Smooth muscle cell of the brain vasculature (primary cell): Measurements from ENCODE around the gene NUDT22.

Source experiments
- DNase-seq: peaks from one replicate; pipeline ENCODE4 v3.0.0-alpha.2; 2012; ENCODE audit warnings: low read depth, low spot score

Gene NUDT22

GRCh38 chr11:64227405-64227956 is 1.4 kb downstream of the NUDT22 start:
- no peak for DNase-seq

GRCh38 chr11:64229090-64229743 is 3.1 kb downstream of the NUDT22 start:
- no peak for DNase-seq

- no peak for DNase-seq
Measured at GRCh38 chr11:64229744-64230170, 3.7 kb downstream of the NUDT22 start.

GRCh38 chr11:64230171-64230984 is 4.3 kb downstream of the NUDT22 start, which contains the start of gene DNAJC4:
Gene DNAJC4 (plus strand): TSS chr11:64230548. CDS start chr11:64230855, 307 bp downstream.
- DNase-seq = peak; percentile 76

GRCh38 chr11:64230985-64231365 is 4.9 kb downstream of the NUDT22 start:
- no peak for DNase-seq

- no peak for DNase-seq
Measured at GRCh38 chr11:64231546-64231945, 5.5 kb downstream of the NUDT22 start.

GRCh38 chr11:64232182-64232966 is 6.3 kb downstream of the NUDT22 start:
- no peak for DNase-seq

GRCh38 chr11:64232967-64233315 is 6.9 kb downstream of the NUDT22 start:
- DNase-seq = no peak

- no peak for DNase-seq
Measured at GRCh38 chr11:64233913-64234586, 8.0 kb downstream of the NUDT22 start, which contains the start of gene VEGFB. Gene VEGFB (plus strand): TSS chr11:64234584. CDS start chr11:64234834, 250 bp downstream.

GRCh38 chr11:64234647-64235379 is 8.7 kb downstream of the NUDT22 start:
- no peak for DNase-seq

- DNase-seq = no peak
Measured at GRCh38 chr11:64235437-64236161, 9.5 kb downstream of the NUDT22 start.

GRCh38 chr11:64237484-64237951 is 11.4 kb downstream of the NUDT22 start:
- no peak for DNase-seq

GRCh38 chr11:64238076-64238475 is 12.0 kb downstream of the NUDT22 start:
- DNase-seq = no peak

GRCh38 chr11:64238999-64239398 is 12.9 kb downstream of the NUDT22 start:
- no peak for DNase-seq

GRCh38 chr11:64239662-64240434 is 13.8 kb downstream of the NUDT22 start:
- DNase-seq = no peak

GRCh38 chr11:64240435-64241240 is 14.6 kb downstream of the NUDT22 start, which contains the start of gene FKBP2:
Gene FKBP2 (plus strand): TSS chr11:64241095. CDS start chr11:64242388, 1,293 bp downstream.
- DNase-seq = peak; percentile 94

GRCh38 chr11:64241241-64241490 is 15.1 kb downstream of the NUDT22 start:
- DNase-seq = peak; percentile 98
